ENCODE data around the gene DTX1.

Gene DTX1

DNA sequence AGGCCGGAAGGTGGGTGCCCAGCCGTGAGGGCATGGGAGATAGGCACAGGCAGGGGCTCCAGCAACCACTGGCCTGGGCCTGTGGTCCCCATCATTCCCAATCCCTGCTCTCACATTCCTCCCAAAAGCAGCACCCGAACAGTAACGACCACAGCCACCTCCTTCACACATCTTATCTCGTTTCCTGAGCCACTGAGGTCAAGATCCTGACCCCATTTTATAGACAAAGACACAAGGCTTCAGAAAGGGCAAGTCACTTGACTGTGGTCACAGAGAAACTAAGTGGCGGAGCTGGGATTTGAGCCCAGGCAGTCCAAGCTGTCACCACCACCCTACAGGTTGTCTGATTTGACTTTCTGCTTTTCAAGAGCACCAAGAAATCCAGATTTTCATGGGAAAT is 38.9 kb downstream of the DTX1 start:
- DNase-seq = no peak

DNA sequence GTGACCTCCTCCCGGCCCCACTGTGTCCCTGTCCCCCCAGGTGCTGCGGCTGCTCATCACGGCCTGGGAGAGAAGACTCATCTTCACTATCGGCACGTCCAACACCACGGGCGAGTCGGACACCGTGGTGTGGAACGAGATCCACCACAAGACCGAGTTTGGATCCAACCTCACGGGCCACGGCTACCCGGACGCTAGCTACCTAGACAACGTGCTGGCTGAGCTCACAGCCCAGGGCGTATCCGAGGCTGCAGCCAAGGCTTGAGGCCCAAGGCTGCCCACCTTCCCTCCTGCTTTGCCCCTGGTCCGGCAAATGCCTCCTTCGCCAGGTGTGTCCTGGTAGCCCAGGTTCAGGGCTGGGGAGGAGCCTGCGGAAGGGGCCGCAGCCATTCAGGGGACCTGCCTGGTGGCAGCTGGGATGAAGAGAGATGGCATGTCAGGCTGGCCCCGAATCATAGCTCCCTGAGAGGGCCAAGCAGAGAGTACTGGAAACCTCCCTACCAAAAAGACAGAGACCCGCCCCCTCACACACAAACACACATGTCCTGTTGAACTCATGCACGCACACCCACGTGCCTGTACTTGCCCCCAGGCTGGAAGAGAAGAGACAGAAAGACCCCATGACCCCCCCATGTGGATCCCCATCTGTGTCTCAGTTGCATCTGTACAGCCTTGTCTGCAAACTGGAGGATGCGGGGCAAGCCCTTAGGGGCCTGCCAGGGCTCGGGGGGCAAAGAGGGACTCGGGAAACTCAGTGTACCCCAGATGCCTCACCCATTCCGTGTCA is 40.3 kb downstream of the DTX1 start:
- no peak for DNase-seq

DNA sequence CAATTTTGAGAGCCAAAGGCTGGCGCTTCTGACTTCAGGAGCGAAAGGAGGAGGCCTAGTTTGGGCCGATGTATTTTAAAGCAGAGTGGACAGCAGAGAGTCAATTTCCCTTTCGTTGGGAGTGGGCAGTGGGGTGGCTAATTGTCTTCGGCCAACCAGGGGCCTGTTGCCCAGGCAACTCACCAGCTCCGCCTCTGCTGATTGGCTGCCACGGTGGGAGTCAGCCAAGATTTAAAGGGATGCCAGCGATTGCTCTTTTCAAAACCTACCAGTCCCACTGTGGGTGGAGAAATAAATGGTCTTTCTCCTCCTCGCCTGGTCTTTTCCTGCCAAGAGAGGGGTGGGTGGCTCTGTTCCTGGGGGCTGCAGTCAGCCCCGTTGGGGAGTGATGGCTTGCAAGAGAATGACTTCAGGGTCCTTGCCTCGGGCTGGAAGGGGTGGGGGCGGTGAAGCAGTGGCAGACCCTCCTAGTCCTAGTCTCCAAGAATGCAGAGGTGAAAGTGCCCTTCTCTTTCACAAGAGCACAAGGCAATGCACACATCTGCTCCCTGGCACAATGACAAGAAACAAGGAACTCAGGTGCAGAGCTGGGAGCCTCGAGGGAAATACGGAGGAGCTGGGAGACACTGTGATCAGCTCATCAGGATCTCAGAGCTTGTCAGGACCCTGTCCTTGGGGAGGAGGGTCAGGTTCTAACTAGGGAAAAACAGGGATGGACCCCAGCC is 41.3 kb downstream of the DTX1 start:
- no peak for DNase-seq

DNA sequence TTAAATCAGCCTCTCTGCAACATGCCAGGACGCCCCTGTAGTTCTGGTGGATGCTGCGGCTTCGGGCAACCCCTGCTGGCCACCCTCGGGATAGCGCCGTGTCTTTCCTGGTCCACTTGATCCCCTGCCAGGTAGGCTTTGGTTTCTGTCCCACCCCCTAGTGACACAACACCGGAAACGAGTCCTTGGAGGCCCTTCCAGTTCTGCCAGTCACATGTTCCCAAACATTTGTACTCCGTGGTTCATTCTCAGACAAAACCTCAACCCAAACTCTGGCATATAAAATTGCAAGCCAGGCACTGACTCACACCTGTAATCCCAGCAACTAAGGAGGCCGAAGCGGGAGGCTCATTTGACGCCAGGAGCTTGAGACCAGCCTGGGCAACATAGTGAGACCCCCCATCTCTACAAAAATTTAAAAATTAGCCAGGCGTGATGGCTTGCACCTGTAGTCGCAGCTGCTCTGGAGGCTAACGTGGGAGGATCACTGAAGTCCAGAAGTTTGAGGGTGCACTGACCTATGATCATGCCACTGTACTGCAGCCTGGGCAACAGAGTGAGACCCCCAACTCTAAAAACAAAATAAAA is 42.0 kb downstream of the DTX1 start:
- peak; percentile 68 for DNase-seq

DNA sequence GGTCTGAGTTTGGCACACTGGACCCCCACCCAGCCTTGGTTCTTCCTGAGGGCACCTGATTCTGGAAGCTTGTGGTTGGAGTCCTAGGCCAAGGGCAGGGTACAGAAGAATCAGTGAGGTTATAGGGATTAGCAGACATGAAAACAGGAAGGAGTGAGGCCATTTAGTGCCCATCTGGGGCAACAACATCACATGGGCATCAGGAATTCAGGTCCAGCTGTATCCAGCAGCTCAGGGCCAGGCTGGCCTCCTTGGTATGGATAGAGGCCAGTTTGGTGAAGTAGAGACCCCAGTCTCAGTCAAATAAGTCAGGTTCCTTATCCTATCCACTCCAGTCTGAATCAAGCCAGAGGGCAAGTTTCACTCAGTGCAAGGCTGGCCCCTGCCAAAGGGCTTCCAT is 42.8 kb downstream of the DTX1 start:
- DNase-seq = no peak

DNA sequence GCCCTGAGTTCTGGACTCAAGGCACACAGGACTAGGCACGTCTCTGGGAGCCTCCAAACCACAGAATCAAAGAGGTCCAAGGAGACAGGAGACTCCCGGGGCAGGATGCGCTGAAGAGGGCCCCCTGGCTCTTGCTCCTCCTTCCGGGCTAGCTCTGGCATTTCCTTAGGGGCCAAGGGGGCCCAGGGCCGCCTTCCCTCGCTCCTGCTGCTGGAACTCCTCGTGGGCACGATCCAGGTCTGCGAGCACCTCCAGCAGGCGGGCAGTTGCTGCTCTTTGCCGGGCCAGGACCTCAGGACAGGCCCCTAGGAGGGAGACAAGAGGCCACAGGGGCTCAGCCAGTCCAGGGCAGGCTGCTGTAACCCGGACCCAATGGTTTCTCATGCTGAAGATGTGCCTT is 43.2 kb downstream of the DTX1 start:
- no peak for DNase-seq

DNA sequence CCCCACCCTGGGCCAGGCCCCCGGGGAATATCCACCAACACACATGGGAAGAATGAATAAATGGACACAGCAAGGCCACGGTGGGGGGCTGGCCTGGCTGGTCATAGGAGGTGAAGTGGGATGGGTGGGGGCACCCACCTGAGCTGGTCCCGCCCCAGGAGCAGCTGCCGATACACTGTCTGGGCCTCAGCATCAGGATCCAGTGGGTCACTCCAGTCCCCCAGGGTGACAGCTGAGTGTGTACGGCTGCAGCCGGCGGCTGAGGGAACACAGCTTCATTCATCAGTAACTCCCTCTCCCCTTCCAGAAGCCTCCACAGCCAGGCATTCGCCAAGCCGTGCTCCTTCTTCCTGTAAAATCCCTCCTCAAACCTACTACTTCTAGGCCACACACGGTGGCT is 45.2 kb downstream of the DTX1 start:
- no peak for DNase-seq

DNA sequence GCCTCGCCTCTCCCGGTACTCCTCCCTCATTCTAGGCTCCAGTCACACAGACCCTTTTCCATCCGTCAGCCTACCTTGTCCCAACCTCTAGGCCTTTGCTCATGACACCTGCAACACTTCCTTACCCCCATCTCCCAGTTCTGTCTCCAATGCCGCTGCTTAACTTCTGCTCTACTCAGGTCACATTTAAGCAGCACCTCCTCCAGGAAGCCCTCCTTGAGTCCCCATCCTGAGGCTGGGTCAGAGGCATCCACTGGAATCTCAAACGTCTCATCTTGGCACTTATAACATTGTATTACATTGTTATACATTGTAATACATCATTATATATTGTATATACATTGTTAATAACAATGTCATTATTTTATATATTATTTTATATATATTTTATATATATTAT is 46.3 kb downstream of the DTX1 start:
- no peak for DNase-seq

DNA sequence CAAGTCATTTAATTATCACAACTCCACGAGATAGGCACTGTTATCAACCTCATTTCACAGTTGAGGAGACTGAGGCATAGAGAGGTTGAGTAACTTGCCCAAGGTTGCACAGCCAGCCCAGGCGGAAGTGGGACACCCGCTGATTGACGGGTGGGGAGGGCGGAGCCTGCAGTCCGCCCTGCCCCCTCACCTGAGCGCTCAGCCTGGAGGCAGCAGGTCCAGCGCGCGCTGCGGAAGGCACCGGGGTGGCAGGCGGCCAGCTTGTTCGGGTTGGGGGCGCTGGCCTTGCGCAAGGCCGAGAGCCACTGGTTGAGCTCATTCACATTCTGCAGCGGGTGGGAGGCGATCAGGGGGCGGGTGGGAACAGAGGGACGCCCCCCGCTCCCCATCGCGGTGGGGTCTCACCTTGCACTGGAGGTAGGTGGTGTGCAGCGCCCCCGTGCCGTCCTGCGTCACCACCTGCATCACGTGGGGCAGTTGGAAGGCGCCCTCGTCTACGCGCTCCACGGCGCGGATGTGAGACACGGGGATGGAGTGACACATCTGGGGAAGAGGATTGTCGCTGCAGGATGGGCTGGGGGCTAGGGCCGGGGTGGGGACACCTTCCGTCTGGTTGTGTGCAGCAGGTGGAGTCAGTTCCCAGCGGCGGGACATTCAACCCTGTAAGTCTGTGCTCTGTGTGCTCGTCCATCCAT is 47.4 kb downstream of the DTX1 start:
- DNase-seq = peak; percentile 60

DNA sequence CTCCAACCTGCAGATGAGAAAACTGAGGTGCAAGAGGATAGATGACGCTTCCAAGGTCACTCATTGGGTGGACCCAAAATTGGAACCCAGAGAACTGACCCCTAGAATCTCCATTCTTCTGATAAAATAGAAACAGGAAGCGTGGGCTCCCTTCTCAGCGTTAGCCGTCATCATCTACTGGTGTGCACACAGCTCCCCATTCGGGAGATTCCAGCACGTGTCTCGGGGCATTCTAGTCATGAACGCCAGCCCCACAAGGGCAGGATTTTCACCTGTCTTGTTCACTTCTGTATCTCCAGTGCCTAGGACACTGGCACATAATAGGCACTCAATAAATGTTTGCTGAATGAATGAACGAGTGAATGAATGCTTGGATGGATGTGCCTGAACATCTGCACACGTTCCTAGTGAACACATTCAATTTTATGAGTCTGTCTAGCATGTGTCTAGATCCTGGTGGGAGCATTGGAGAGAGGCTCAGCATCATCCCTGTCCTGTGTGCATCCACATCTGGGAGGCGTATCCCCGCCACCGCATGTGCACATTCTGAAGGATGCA is 48.5 kb downstream of the DTX1 start:
- DNase-seq = no peak

DNA sequence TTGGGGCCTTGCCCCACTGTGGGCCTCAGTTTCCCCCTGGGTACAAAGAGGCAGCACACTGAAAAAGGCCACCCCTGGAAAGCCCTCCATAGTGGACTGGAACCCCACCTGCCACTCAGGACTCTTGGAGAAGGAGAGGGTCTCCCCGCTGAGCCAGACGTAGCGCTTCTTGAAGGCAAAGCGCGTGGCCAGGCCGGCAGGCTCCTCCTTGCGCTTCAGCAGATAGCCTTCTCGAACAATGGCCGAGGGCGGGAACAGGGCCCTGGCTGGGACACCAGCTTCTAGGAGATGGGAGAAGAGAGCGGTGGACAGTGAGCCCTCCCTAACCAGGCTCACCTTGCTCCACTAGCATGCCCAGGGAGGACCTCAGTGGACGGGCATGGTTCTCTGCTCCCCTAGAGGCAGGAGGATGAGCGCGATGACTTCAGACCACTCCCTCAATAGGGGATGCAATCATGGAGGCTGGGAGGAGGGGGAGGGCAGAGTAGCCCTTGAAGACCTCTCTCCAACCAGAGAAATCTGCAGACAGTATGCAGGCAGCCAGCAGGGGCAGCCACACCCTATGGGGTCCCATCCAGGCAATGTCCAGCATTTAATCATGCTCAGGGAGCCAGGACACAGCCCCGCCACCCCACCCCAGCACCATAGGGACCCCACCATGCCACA is 49.2 kb downstream of the DTX1 start:
- no peak for DNase-seq

DNA sequence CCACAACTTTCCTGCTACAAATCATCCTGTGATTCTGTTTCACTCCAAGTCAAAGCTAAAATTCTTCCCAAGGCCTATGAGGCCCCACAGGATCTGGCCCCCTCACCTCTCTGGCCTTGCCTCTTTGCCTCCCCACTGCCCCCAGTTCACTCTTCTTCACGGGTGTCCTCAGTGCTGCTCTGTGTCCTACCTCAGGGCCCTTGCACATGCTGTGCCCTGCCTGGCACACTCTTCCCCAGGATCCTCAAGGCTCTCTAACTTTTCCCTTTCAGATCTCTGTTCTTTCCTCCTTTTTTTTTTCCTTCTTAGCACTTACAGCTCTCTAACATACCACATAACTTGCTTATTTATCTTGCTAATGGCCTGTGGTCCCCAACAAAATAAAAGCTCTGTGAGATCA is 49.8 kb downstream of the DTX1 start:
- no peak for DNase-seq

DNA sequence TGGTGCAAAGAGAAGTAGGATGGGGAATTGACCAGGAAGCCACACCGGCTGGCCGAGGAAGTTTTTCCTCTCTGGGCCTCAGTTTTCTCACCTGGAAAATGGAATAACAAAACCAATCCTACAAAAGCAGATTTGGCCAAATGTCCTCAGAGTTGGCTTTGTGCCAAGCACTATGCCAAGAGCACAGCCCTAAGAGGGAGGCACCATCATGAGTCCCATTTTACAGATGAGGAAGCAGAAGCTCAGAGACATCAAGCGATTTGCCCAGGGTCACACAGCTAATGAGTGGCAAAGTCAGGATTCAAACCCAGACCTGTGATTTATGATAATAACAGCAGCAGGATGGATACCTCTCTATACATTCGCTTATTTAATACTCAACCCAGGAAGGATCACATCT is 51.8 kb downstream of the DTX1 start:
- no peak for DNase-seq

DNA sequence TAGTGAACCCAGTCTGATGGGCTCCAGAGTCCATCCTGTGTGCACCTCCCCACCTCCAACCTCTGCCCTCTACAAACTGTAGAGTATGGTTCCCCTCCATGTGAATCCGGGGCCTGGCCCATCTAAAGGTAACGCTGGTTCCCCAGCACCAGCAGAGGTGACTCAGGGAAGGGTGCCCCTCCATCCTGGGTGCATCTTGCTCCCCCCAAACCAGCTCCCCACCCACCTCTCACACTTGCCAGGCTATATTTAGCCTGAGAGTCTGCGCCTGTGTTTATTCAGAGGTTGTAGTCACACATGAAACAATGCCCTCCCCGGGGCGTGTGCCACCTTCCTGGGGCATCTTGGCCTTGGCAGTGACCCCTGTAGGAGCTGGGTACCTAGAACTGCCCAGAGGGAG is 52.8 kb downstream of the DTX1 start:
- DNase-seq = no peak

DNA sequence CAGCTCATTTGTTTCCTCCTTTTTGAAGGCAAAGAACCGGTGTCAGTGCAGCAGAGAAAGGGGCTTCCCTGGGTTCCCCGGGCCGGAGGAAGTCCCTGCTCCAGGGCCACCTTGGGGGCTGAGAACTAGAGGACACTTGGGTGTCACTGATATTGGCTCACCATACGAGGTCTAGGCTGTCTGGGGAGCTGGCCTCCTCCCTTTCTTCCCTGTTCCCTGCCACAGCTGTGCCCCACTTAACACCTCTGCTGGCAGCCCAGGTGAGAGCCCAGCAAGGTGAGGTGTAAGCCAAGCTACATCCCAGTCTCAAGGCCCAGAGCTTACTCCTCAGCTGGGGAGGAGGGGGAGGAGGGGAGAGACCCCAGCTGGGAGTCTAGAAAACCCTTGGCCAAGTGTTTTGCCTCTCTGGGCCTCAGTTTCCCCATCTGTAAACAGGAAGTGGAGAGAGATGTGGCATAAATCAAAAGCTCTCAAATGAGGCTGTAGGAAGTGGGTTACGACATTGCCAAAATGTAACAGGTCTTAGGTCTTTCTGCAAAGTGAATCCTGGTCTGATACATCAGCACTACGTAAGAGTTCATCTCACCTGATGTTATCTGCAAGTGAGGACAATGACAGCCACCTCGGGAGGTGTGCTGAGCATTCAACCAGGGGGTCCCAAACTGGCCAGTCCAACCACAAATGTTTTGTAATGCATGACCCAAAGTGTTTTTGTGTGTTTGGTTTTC is 53.5 kb downstream of the DTX1 start:
- DNase-seq = no peak

DNA sequence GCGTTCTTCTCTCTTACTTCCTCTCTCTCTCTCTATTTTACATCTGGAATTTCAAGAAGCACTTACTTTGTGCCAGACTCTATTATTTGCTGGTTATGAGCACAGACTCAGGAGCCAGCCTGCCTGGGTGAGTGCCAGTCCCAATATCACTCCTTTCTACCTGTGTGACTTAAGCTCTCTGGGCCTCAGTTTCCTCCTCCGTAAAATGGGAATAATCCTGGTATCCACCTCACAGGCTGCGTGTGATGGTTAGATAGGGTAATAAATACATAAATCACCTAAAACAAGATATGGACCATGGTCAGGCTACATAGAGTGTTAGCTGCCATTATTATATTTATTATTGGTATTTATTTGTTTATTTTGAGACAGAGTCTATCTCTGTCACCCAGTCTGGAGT is 54.7 kb downstream of the DTX1 start:
- no peak for DNase-seq

DNA sequence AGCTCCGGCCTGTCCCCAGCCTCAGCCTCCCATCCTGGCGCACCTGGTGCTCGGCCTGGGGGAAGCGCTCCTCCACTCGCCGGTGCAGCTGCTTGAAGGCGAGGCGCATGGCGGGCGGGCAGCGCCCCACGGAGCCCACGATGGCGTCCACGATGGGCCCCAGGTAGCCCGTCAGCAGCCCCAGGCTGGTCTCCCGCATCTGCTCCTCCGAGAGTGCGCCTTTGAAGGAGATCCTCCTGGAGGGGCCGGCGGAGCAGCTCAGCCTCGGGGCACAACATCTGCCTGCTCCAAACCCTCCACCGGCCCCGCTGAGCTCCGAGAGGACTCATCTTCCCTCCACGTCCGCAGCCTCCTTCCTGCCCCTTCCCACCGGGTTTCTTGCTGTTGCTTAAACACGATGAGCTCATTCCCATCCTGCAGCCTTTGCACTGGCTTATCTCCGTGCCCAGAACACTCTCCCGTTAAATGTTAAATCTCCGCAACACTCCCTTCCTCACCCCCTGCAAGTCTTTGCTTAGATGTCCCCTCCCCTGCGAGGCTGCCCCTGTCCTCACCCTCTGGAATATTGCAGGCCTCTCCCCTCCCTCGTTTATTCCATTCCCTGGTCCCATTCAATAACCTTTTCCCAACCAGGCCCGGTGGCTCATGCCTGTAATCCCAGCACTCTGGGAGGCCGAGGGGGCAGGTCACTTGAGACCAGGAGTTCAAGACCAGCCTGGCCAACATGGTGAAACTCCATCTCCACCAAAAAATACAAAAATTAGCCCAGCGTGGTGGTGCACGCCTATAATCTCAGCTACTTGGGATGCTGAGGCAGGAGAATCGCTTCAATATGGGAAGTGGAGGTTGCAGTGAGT is 55.7 kb downstream of the DTX1 start:
- DNase-seq = no peak

DNA sequence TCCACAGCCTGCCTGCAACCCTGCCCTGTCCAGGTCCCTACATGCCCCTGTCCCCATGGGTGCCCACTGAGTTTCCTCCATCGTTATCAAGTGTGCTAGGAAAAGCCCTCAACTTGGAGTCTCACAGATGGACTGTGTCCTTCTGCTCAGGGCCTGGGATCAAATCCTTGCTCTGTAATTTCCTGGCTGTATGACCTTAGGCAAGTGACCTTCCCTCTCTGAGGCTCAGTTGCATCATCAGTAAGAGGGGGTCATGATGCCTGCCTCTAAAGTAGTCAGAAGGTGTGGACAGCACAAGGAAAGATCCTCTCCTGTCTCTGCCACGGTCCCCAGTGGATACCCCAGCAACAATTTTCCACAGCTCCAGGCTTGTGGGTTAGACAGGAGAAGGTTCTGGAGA is 56.9 kb downstream of the DTX1 start:
- DNase-seq = no peak

DNA sequence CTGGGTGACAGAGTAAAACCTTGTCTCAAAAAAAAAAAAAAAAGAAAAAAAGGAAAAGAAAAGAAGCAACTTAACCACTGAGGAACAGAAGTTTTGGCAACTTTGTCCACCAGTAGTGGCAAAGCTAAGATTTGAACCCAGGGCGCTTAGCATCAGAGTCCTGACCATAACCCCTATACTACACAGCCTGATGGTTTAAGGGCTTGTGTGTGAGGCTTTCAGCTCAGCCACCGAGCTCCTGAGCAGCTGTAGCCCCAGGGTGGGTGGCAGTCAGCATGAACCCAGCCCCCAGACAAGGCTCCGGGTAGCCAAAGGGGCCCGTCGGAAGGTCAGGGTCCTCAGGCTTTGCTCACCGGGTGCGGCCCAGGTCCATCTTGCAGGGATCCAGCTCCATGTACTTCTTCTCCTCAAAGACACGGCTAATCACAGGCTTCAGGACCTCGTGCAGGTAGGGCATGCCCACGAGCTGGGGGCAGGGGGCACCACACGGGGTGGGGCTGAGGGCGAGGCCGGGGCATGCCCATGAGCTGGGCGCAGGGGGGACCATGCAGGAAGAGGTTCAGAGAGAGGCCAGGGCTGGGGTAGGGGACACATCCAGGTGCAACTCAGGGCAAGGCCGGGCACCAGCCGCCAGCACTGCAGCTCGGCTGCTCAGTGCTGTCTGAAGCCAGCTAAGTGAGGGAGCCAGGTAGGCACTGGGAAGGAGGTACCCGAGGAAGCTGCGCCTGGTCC is 58.1 kb downstream of the DTX1 start:
- no peak for DNase-seq

DNA sequence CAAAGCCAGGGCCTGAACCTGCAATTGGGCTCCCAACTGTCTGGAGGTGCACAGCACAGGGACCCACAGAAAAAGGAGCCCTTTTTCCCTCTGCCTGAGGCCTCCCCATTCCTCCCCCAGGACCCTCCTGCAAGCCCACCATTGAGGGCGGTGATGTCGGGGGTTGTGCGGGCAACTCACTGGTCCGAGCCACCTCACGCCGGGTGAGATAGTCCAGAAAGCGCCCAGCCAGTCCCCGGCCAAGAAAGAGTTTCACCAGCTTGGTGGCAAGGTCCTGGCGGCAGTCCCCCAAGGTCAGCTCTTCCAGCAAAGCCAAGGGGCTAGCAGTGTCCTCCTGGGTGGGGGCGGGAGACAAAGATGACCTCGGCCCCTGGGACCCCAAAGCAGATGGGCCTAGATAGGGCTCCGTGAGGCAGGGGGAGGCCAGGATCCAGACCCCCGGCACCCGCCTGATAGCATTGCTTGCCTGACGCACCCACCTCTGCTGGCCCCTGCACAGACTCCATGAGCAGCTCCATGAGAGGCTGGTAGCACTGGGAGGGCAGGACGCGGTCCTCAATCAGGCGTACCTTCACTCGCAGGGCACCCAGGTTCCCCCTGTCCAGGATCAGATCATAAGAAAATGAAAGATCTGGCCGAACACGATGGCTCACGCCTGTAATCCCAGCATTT is 59.1 kb downstream of the DTX1 start:
- DNase-seq = no peak

All from activated CD4-positive, alpha-beta T cell treated with anti-CD3 and anti-CD28 coated beads, Interleukin-2, Interleukin-6, amounts not matched to agents 100 ng/mL and 50 ng/mL, durations not matched to agents 16 hours and 8 hours (primary cell).